Transverse colon (tissue), 3 donors: ENCODE measurements around the gene RANBP3L.

Experiments used
- CTCF ChIP-seq, 5 experiments: fragments of 200-600 bp in 3 of 5; fragments of 450-650 bp in 2 of 5; sonication (generic) in 3 of 5; IDR thresholded peaks; 1 replicate in 2 of 5; 2 replicates in 3 of 5; pipeline ENCODE4 v1.5.1; 2016 to 2017; ENCODE audit warnings: antibody characterized with exemption in 5 of 5, inconsistent platforms in 3 of 5, mild to moderate bottlenecking in 2 of 5, moderate library complexity in 1 of 5
- EP300 ChIP-seq: sonication (generic); formaldehyde crosslinking; IDR thresholded peaks from one replicate; pipeline ENCODE4 v1.6.1; 2017; ENCODE audit warnings: antibody characterized with exemption, low read depth
- POLR2A ChIP-seq: fragments of 450-650 bp; IDR thresholded peaks from one replicate; pipeline ENCODE4 v1.6.1; 2016; ENCODE audit warnings: antibody characterized with exemption, mild to moderate bottlenecking, moderate library complexity

GRCh38 chr5:36261186-36261585, 40.5 kb downstream of the RANBP3L start:
- TF ChIP-seq CTCF (IDR thresholded peaks at IDR 0.05), result no peak
- no peak for TF ChIP-seq POLR2A
- TF ChIP-seq EP300, result no peak
